Mucosa of descending colon (tissue), 3 donors: ENCODE data around the gene PRMT2. TPM values are rescaled to one million over a fixed set of nuclear protein-coding genes. Genes with fewer than 3 reads are reported as not detected.

Experiments
- ATAC-seq: fragments of 200-7000 bp; cut with Tn5 transposase; one replicate; pipeline ENCODE4 v1.9.1; 2020; ENCODE audit warnings: mild to moderate bottlenecking, moderate library complexity
- DNase-seq, 3 donors: peaks; one replicate each; pipeline ENCODE4 v3.0.0-alpha.2; 2020
- H3K36me3 ChIP-seq: fragments of 200-600 bp; one replicate; pipeline ENCODE4 v1.8.0; 2021; ENCODE audit warnings: low read depth, mild to moderate bottlenecking
- H3K4me1 ChIP-seq: fragments of 200-600 bp; one replicate; pipeline ENCODE4 v1.8.0; 2021; ENCODE audit warnings: low read depth, mild to moderate bottlenecking
- H3K4me3 ChIP-seq: fragments of 200-600 bp; one replicate; pipeline ENCODE4 v1.8.0; 2021; ENCODE audit warnings: mild to moderate bottlenecking
- H3K9me3 ChIP-seq: fragments of 200-600 bp; one replicate; pipeline ENCODE4 v1.8.0; 2021; ENCODE audit warnings: mild to moderate bottlenecking
- CTCF ChIP-seq: fragments of 200-600 bp; IDR thresholded peaks from one replicate; pipeline ENCODE4 v1.8.0; 2022; ENCODE audit warnings: antibody characterized with exemption, mild to moderate bottlenecking
- intact Hi-C, 2 donors: fragments of 100-400 bp; cut with DNase I in 1 of 2; cut with micrococcal nuclease in 1 of 2; formaldehyde crosslinking; loops; one replicate each; pipeline versions ENCODE4 v1.11.0 to v1.11.1; 2022; cut with DNase I, micrococcal nuclease
- total RNA-seq, 3 donors: library from RNA; stranded (reverse); fragmentation: NEBNext Ultra II Directional in 2 of 3; extraction: Animal tissue kit (Norgen Biotek cat#: 25700) in 2 of 3; gene quantifications; one replicate each; pipeline versions ENCODE4 v1.2.1 to v1.2.4, GENCODE V29; 2021 to 2023
- donor health status: DM: no; HTN: no; CAD: no; lungs with moderate emphysema.
- donor health status: DM: no; HTN: no; CAD: no.
- donor health status: DM: no; HTN: yes; CAD: no.

PRMT2 gene
- total RNA-seq, 3 donors from 2014 or later, result 62.7 to 122 (median 71.1) TPM

GRCh38 chr21:46598581-46599572 lies 36.6 kb upstream of the PRMT2 start:
- no peak for DNase-seq
- intact Hi-C loops, result no loop called here
- H3K9me3 ChIP-seq, result peaks cover 8% of the 10 kb centered on the region
- no peaks in the 10 kb centered on the region for H3K36me3 ChIP-seq
- TF ChIP-seq CTCF, result no peak
- ATAC-seq, result no peak
- no peak overlapping the region for H3K4me3 ChIP-seq
- no peaks in the 10 kb centered on the region for H3K4me1 ChIP-seq

GRCh38 chr21:46600305-46600704 lies 35.2 kb upstream of the PRMT2 start:
- no peaks in the 10 kb centered on the region for H3K9me3 ChIP-seq
- no peak overlapping the region for H3K4me3 ChIP-seq
- H3K4me1 ChIP-seq, result no peaks in the 10 kb centered on the region
- ATAC-seq (no peak), DNase-seq (no peak)
- intact Hi-C loops, result no loop called here
- no peaks in the 10 kb centered on the region for H3K36me3 ChIP-seq
- TF ChIP-seq CTCF, result no peak

GRCh38 chr21:46600978-46601377 lies 34.5 kb upstream of the PRMT2 start:
- H3K4me1 ChIP-seq, result no peaks in the 10 kb centered on the region
- intact Hi-C loops, result no loop called here
- ATAC-seq, result no peak

GRCh38 chr21:46603228-46603627 lies 32.2 kb upstream of the PRMT2 start:
- Histone ChIP-seq H3K4me3 (no peak overlapping the region), H3K4me1 (no peaks in the 10 kb centered on the region), H3K36me3 (no peaks in the 10 kb centered on the region), H3K9me3 (no peaks in the 10 kb centered on the region)
- TF ChIP-seq CTCF, result no peak
- DNase-seq (no peak), ATAC-seq (peak; percentile 36)
- intact Hi-C loops, result no loop called here

More at GRCh38 chr21:46600978-46601377, 34.5 kb upstream of the PRMT2 start:
- H3K4me3 ChIP-seq, result no peak overlapping the region
- no peaks in the 10 kb centered on the region for H3K9me3 ChIP-seq
- no peak for TF ChIP-seq CTCF
- H3K36me3 ChIP-seq, result no peaks in the 10 kb centered on the region
- no peak for DNase-seq

- ATAC-seq (no peak), DNase-seq (no peak)
- H3K9me3 ChIP-seq, result no peaks in the 10 kb centered on the region
- no peaks in the 10 kb centered on the region for H3K4me1 ChIP-seq
- H3K4me3 ChIP-seq, result no peak overlapping the region
- intact Hi-C loops, result no loop called here
- TF ChIP-seq CTCF, result no peak
- no peaks in the 10 kb centered on the region for H3K36me3 ChIP-seq
Measured at GRCh38 chr21:46604329-46604974, 31.0 kb upstream of the PRMT2 start.
